Lung (tissue), 16 donors: ENCODE measurements around the gene SUSD4. TPM values are rescaled to one million over a fixed set of nuclear protein-coding genes. Genes with fewer than 3 reads are reported as not detected.
A peak's percentile ranks its signal among the peaks of the same experiment; 100 is the strongest.

ENCODE experiments used
- ATAC-seq: fragments of 200-7000 bp; cut with Tn5 transposase; one replicate; pipeline ENCODE4 v1.9.1; 2020; ENCODE audit warnings: moderate number of reproducible peaks; ENCODE audit not compliant: insufficient read depth, low FRiP score
- DNase-seq, 3 donors: peaks; one replicate each; pipeline ENCODE4 v3.0.0-alpha.2; 2013 to 2017
- H3K27ac ChIP-seq, 2 donors: one replicate each; pipeline ENCODE4 v1.5.1; 2013; ENCODE audit warnings: mild to moderate bottlenecking in 2 of 2, moderate library complexity in 2 of 2, control low read depth in 1 of 2, inconsistent platforms in 1 of 2, low read depth in 1 of 2, low read length in 1 of 2
- H3K27me3 ChIP-seq, 3 donors: one replicate each; pipeline ENCODE4 v1.5.1; 2013; ENCODE audit warnings: low read length in 2 of 3; ENCODE audit not compliant: control insufficient read depth in 3 of 3, insufficient read depth in 3 of 3
- H3K36me3 ChIP-seq, 4 donors: one replicate each; pipeline ENCODE4 v1.5.1; 2013; ENCODE audit warnings: low read length in 4 of 4, mild to moderate bottlenecking in 1 of 4, moderate library complexity in 1 of 4; ENCODE audit not compliant: control insufficient read depth in 4 of 4, insufficient read depth in 4 of 4
- H3K4me1 ChIP-seq, 5 donors: one replicate each; pipeline ENCODE4 v1.5.1; 2013; ENCODE audit warnings: low read length in 5 of 5, mild to moderate bottlenecking in 2 of 5, moderate library complexity in 1 of 5; ENCODE audit not compliant: control insufficient read depth in 5 of 5, insufficient read depth in 5 of 5
- H3K4me3 ChIP-seq: one replicate; pipeline ENCODE4 v1.5.1; 2013; ENCODE audit warnings: mild to moderate bottlenecking, control low read depth, moderate library complexity
- H3K9ac ChIP-seq, 2 donors: one replicate each; pipeline ENCODE4 v1.5.1; 2013; ENCODE audit warnings: low read length in 2 of 2, control low read depth in 1 of 2; ENCODE audit not compliant: insufficient read depth in 1 of 2
- H3K9me3 ChIP-seq, 4 donors: one replicate each; pipeline ENCODE4 v1.5.1; 2013; ENCODE audit warnings: low read length in 3 of 4, mild to moderate bottlenecking in 1 of 4, moderate library complexity in 1 of 4; ENCODE audit not compliant: control insufficient read depth in 4 of 4, insufficient read depth in 3 of 4
- WGBS, 2 donors: extraction: QIAGEN DNeasy Blood & Tissue Kit; methylation state at CpG; one replicate each; pipeline ENCODE4 v1.1.7; 2013; 5-methylcytosine and 5-hydroxymethylcytosine counted together
- long read RNA-seq, 5 donors: transcript quantifications; one replicate each; lab custom pipeline, GENCODE V29; 2026
- polyA plus RNA-seq, 2 donors: library from polyadenylated mRNA; stranded (reverse); fragments of 200-250 nt; gene quantifications; one replicate each; pipeline ENCODE4 v1.2.1, GENCODE V29; 2013
- total RNA-seq, 2 donors: library from RNA; depleted of rRNA in 1 of 2; stranded (reverse); fragments of >200 nt in 1 of 2; gene quantifications; one replicate each; pipeline ENCODE4 v1.2.1, GENCODE V29; 2014 to 2021
- TF ChIP-seq, protein P1 (sequence below): IDR thresholded peaks from 2 replicates; pipeline ENCODE4 v1.5.1; 2012; ENCODE audit warnings: mild to moderate bottlenecking; ENCODE audit errors: control extremely low read depth, extremely low read depth
- donor health status: control.
- donor health status: control.
- donor health status: Bipolar disorder and iron deficiency.
- donor health status: healthy.
- donor health status: DM: yes; HTN: yes; CAD: no.

Gene SUSD4, protein sequence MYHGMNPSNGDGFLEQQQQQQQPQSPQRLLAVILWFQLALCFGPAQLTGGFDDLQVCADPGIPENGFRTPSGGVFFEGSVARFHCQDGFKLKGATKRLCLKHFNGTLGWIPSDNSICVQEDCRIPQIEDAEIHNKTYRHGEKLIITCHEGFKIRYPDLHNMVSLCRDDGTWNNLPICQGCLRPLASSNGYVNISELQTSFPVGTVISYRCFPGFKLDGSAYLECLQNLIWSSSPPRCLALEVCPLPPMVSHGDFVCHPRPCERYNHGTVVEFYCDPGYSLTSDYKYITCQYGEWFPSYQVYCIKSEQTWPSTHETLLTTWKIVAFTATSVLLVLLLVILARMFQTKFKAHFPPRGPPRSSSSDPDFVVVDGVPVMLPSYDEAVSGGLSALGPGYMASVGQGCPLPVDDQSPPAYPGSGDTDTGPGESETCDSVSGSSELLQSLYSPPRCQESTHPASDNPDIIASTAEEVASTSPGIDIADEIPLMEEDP
- total RNA-seq (10 to 100 TPM in 1 of 2 donors, 1 to 10 TPM in 1; 6.5 to 17.0 TPM), polyA plus RNA-seq (1 to 10 TPM; 2.8 to 3.3 TPM)
- long read RNA-seq, donor 1, partial matches to known transcripts, result 0 of 2 reads
- long read RNA-seq, donor 1, other reads (novel, unspliced or antisense), result 0 of 2 reads
- long read RNA-seq, donor 2, partial matches to known transcripts, result 0 of 1 reads
- long read RNA-seq, donor 2, other reads (novel, unspliced or antisense), result 0 of 1 reads
- long read RNA-seq, donor 3, result 0 reads
- long read RNA-seq, donor 4, partial matches to known transcripts, result 7 of 9 reads
- long read RNA-seq, donor 4, other reads (novel, unspliced or antisense), result 0 of 9 reads
- long read RNA-seq, donor 5, partial matches to known transcripts, result 12 of 15 reads
- long read RNA-seq, donor 5, other reads (novel, unspliced or antisense), result 0 of 15 reads

GRCh38 chr1:223363856-223364684, at the start of gene SUSD4:
TSS of gene SUSD4 (minus strand) at chr1:223364176. CDS start at chr1:223363425, 751 bp downstream.
- ATAC-seq (peak; percentile 85), DNase-seq (peak; percentile 39 to 72 (median 68))
- Histone ChIP-seq H3K36me3 (no peaks in the 10 kb centered on the region), H3K9me3 (no peaks in the 10 kb centered on the region), H3K27me3 (peaks cover 4 to 41% (median 23%) of the 10 kb centered on the region in 3 donors), H3K4me3 (peak within 1 kb of the TSS; percentile 53), H3K9ac (peak within 1 kb of the TSS in 1 of 2 donors; percentile 46), H3K4me1 (peaks cover 0 to 12% (median 0%) of the 10 kb centered on the region in 5 donors), H3K27ac (no peak within 1 kb of the TSS)
- TF ChIP-seq, protein P1, sequence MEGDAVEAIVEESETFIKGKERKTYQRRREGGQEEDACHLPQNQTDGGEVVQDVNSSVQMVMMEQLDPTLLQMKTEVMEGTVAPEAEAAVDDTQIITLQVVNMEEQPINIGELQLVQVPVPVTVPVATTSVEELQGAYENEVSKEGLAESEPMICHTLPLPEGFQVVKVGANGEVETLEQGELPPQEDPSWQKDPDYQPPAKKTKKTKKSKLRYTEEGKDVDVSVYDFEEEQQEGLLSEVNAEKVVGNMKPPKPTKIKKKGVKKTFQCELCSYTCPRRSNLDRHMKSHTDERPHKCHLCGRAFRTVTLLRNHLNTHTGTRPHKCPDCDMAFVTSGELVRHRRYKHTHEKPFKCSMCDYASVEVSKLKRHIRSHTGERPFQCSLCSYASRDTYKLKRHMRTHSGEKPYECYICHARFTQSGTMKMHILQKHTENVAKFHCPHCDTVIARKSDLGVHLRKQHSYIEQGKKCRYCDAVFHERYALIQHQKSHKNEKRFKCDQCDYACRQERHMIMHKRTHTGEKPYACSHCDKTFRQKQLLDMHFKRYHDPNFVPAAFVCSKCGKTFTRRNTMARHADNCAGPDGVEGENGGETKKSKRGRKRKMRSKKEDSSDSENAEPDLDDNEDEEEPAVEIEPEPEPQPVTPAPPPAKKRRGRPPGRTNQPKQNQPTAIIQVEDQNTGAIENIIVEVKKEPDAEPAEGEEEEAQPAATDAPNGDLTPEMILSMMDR, result no peak
- 0 to 1% methylated on average over 27 to 110 of the region's 111 CpGs for WGBS, 2 donors

GRCh38 chr1:223413216-223413615, 49.2 kb upstream of the SUSD4 start:
- Histone ChIP-seq H3K4me3 (no peak overlapping the region), H3K27ac (no peak overlapping the region), H3K27me3 (peaks cover 0 to 2% (median 0%) of the 10 kb centered on the region in 3 donors), H3K4me1 (no peaks in the 10 kb centered on the region), H3K9ac (no peak overlapping the region), H3K9me3 (no peaks in the 10 kb centered on the region), H3K36me3 (no peaks in the 10 kb centered on the region)
- TF ChIP-seq, protein P1, result no peak
- no peak for ATAC-seq
- no peak for DNase-seq
- 86 to 89% methylated on average over 2 of the region's 2 CpGs for WGBS, 2 donors

GRCh38 chr1:223411710-223412109, 47.7 kb upstream of the SUSD4 start:
- no peak for ATAC-seq
- Histone ChIP-seq H3K4me3 (no peak overlapping the region), H3K27me3 (peaks cover 0 to 2% (median 0%) of the 10 kb centered on the region in 3 donors)

More at GRCh38 chr1:223411710-223412109, 47.7 kb upstream of the SUSD4 start:
- H3K36me3 ChIP-seq, result no peaks in the 10 kb centered on the region
- H3K4me1 ChIP-seq, result no peaks in the 10 kb centered on the region
- no peak for DNase-seq
- no peaks in the 10 kb centered on the region for H3K9me3 ChIP-seq
- TF ChIP-seq, protein P1, result no peak
- H3K9ac ChIP-seq, result no peak overlapping the region
- no peak overlapping the region for H3K27ac ChIP-seq
